NCI-H1105 (cell line): ENCODE results near the gene RAC2.
"Not testable (repeated sequence)": the region's sequence is repeated elsewhere in the genome, so short reads cannot be mapped to it uniquely, and the experiment has no call there.

Experiments
- DNase-seq: peaks from one replicate; lab custom pipeline; 2025; lab: John Stamatoyannopoulos, UW

The RAC2 gene

DNA sequence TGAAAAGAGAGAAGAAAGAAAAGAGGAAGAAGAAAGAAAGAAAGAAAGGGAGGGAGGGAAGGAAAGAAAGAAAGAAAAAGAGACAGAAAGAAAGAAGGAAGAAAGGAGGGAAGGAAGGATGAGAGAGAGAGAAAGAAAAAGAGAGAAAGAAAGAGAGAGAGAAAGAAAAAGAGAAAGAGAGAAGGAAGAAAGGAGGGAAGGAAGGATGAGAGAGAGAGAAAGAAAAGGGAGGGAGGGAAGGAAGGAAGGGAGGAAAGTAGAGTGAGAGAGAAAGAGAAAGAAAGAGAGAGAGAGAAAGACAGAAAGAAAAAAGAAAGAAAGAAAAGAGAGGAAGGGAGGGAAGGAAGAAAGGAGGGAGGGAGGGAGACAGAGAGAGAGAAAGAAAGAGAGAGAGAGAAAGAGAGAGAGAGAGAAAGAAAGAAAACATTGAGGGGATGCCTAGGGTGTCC is 11.5 kb upstream of the RAC2 start:
- DNase-seq = no peak

DNA sequence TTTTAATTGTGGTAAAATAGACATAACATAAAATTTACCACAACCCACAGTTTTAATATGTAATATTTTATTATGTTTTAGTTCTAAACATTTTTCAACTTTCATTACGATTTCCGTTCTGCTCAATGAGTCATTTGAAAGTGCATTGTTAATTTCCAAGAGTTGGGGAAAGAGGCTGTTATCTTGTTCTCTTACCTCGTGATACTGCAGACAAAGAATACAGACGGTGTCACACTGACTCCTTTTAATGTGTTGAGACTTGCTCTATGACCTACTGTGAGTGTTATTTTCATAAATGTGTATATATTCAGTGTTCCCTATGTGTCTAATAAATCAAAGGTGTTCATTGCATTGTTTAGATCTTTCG is 10.8 kb upstream of the RAC2 start:
- DNase-seq = no peak

DNA sequence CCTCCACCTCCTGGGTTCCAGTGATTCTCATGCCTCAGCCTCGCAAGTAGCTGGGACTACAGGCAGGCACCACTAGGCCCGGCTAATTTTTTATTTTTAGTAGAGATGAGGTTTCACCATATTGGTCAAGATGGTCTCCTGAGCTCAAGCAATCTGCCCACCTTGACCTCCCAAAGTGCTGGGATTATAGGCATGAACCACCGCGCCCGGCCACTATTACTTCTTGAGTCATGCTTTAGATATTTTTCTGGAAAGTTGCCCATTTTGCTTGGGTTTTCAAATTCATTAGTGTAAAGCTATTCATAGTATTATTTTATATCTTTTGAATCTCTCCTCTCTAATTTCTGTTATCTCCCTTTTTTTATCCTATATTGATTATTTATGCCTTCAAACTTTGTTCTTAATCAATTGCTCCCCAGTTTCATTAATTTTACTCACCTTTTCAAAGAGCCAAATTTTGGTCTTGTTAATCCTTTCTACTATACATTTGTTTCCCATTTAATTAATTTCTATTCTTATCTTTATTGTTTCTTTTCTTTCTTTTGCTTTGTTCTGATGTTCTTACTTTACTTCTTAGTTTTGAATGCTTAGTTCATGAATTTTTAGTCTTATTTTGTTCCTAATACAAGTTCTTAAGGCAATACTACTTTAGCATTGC is 10.3 kb upstream of the RAC2 start:
- DNase-seq = no peak

GRCh38 chr22:37253126-37253660 is 9.1 kb upstream of the RAC2 start:
- no peak for DNase-seq

- not testable (repeated sequence) for DNase-seq
Measured at GRCh38 chr22:37251836-37252235, 7.8 kb upstream of the RAC2 start.

DNA sequence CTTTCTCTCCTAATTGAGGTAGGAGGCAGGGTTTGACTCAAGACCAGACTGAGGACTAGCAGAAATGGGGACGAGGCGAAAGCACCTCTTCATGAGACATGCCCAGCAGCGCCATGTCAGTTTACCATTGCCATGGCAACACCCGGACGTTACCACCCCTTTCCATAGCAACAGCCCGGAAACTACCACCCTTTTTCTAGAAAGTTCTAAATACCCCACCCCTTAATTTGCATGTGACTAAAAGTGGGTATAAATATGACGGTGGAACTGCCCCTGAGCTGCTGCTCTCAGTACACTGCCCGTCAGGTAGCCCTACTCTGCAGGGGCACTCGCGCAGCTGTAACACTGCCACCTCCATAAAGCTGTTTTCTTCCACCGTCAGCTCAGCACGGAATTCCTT is 5.9 kb upstream of the RAC2 start:
- no peak for DNase-seq

- no peak for DNase-seq
Measured at GRCh38 chr22:37248251-37248650, 4.2 kb upstream of the RAC2 start.

DNA sequence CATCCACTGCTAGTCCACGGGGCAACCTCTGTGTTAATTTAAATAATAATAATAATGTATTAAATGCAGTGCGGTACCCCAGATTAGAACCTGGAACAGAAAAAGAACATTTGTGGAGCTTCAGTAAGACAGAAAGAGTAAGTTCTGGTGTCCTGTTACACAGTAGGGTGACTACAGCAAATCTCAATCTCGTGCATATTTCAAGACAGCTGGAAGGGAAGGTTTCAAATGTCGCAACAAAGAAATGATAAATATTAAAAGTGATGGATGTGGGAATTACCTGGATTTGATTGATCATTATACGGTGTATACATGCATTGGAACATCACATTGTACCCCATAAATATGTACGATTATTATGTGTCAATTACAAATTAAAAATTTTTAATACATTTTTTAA is 1.7 kb upstream of the RAC2 start:
- no peak for DNase-seq

DNA sequence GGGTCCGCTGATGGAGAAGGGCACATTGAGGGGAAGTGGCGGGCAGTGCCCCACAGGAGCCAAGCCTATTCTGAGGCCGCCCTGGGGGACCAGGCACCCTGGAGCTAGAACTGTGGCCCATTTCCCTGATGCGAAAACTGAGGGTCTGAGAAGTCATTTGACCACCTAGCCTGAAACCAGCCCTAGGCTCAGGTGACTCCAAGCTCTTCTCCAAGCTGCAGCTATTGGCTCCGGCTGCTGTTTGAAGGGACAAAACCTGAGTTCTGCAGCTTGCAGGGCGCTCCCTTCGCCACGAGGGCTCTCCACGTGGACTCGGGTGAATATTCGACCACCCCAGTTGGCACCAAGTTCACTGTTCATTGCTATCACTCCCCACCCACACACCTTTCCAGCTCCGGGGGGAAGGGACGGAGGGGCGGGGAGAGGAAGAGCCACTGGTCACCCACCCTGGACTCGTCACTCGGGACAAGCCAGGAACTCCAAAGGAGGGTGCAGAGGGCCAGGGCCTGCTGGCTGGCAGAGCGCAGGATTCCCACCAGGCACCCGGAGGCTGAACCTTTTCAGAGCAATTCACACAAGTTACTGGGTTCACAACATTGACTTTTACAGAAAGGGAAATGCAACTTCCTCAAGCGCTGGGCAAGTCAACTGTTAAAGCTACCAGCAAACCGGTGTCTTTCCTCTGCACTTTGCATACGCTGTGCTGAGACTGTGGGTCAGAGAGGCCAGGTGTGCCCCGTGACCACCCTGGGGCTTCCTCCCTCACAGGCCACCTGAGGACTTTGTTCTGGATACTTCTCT is 1.1 kb upstream of the RAC2 start:
- no peak for DNase-seq

GRCh38 chr22:37243402-37244113 is 511 bp downstream of the RAC2 start:
- DNase-seq = no peak

DNA sequence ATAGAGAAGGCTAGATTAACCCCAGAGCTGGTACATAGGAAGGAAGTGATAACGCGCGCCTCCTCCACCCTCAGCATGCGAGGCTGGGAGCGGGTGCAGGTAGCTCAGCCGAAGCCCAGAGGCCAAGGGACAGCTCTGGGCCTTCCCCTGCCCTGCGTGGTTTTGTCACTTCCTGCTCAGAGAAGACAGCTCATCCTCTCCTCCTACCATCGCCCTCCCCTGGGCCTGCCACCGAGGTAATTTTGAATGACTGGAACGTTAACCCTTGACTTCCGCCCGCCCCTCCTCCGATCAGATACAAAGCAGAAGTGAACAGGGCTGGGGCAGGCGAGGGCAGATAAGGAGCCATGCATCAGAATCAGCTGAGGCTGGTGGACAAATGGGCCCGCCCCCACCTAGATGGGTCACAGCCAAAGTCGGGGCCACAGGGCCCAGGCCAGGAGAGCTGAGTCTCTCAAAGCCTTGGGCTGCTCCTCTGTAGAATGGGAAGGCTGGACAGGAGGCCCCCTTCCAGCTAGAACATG is 1.6 kb downstream of the RAC2 start:
- DNase-seq = no peak

GRCh38 chr22:37241351-37242142 is 2.5 kb downstream of the RAC2 start:
- no peak for DNase-seq

- no peak for DNase-seq
Measured at GRCh38 chr22:37240941-37241320, 3.1 kb downstream of the RAC2 start.

GRCh38 chr22:37240240-37240940 is 3.7 kb downstream of the RAC2 start:
- DNase-seq = no peak

DNA sequence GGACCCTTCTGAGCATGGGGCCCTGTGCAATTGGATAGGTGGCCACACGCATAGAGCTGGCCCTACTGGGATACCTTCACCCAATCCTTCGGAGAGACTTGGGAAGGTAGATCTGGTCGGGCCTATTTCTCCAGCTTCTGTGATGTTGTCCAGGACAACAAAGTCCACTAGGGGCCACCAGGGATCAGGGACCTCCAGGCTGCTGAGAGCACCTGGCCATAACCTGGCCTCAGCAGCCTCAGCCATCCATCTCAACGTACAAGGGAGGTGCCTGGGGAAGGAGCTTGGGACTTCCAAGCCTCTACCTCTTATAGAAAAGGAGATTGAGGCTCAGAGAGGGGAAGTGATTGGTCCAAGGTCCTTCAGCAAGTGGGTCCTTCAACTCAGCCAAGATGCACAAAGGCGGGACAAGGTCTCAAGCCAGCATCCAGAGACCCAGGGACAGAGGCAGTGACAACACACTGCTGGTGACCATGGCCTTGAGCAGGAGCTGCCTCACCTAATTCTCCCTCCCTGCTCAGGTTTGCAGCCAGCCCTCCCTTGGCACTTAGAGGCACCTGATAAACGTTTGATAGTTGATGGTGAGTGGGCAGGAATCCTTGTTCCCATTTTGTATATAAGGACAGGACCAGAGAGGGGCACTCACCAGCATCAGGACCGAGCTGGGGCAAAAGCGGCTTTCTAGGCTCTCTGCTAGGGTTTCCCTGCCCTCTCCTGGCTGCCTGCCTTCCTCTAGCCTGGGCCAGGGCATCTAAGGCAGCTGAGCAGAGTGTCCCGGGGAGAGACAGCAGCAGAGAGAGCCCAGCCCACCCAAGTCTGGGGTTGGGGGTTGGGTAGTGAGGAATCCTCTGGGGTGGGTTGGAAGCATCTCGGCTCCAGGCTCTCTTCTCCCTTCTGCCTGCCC is 4.5 kb downstream of the RAC2 start:
- DNase-seq = no peak

DNA sequence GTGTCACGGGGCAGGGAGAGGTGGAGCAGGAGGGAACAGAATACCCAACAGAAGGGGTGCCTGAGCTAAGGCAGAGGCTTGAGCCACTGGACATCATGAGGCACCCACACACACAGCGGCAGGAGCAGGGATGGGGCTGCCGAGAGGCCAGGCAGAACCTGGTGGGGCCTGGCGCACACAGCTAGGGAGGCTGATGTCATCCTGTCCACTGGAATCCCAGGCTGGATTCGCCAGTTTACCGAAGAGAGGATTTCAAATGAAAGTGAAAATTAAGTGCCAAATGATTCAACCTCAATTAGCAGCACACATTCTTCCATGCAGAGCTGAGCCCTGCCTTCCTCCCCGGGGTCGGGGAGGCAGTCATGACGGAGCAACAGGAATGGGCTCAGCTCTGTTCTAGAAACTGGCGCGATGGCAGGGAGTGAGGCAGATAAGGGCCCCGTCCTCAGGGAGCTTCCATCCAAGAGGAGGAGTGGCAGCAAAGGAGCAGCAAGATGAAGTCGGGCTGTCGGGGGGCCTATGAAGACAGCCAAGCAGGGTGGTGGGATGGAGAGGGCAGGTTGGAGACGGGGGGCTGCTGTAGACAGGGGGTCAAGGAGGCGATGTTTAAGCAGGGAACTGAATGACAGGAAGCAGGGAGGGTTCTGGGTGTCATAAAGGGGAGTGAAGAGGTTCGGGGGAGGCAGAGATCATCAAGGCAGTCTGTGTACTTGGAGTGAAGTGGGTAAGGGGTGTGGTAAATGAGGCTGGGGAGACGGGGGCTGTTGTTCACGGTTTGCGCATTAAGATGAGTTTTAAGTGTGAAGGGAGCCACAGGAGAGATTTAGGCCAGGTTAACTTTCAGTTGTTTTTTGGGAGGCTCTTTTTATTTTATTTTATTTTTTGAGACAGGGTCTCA is 6.4 kb downstream of the RAC2 start:
- no peak for DNase-seq

GRCh38 chr22:37235897-37236607 is 8.0 kb downstream of the RAC2 start:
- DNase-seq = no peak
